ENCODE data around the gene PITX3. TPM values are rescaled to one million over a fixed set of nuclear protein-coding genes. Genes with fewer than 3 reads are reported as not detected.

Gene PITX3
- total and polyA plus RNA-seq, 9 of the 15 experiments (the other 6 are each of a cell fraction or from before 2014, with no cell fraction given): 0.30 to 0.98 (median 0.95) TPM; not detected in 6

- no peak for DNase-seq (ENCODE audit: extremely low read depth in 1 of 4, low spot score in 3 of 4)
- no peak overlapping the region for H3K4me2 ChIP-seq (ENCODE audit: insufficient read depth, low read length)
- intact Hi-C loops (cut with micrococcal nuclease): no loop called here
- H3K4me3 ChIP-seq: no peak overlapping the region
- peaks cover 42% of the 10 kb centered on the region for H3K79me2 ChIP-seq (ENCODE audit: control insufficient read depth, insufficient read depth, low read length)
- no peak for ATAC-seq
- BruUV-seq (replicated peaks): no TSS peak
- no peak overlapping the region for H2AFZ ChIP-seq (ENCODE audit: low read depth, low read length)
- in situ Hi-C loops (cut with MboI): no loop called here
- H3K9me1 ChIP-seq (ENCODE audit: control insufficient read depth, insufficient read depth, low read length): no peaks in the 10 kb centered on the region
- H3K36me3 ChIP-seq (ENCODE audit: control insufficient read depth, insufficient read depth, low read length): peaks cover 15% of the 10 kb centered on the region
- H3K4me1 ChIP-seq (replicated peaks in 1 of 2; ENCODE audit: control insufficient read depth in 2 of 2, insufficient read depth in 2 of 2, low read length in 2 of 2): peaks cover 0 to 5% of the 10 kb centered on the region in 2 experiments; a peak in 3 of 5 replicates
- WGBS (ENCODE audit: insufficient coverage, low coverage, missing lambda C conversion rate): 88% methylated on average over 3 of the region's 3 CpGs
- no peaks in the 10 kb centered on the region for H3K9me3 ChIP-seq (replicated peaks; ENCODE audit: control insufficient read depth, insufficient read depth, low read depth, low read length)
- no peak overlapping the region for H3K27ac ChIP-seq (ENCODE audit: extremely low read depth, low read depth, low read length)
- no peak for FAIRE-seq
- CTCF ChIA-PET (ENCODE audit: low intra/inter-chr PET ratio): no interaction called here
- no peaks in the 10 kb centered on the region for H3K27me3 ChIP-seq (ENCODE audit: control insufficient read depth in 2 of 2, insufficient read depth in 2 of 2, low read length in 2 of 2)
- POLR2A ChIA-PET: interaction anchor here (1.1 kb wide), 1 partner anchor 63 kb away, joined by 3 read pairs; no protein-coding TSS in a partner anchor
- no peak overlapping the region for H3K9ac ChIP-seq (ENCODE audit: insufficient read depth in 1 of 2, low read depth in 2 of 2, low read length in 2 of 2)
- TF ChIP-seq TEAD1 (CRISPR knock-in tag; IDR thresholded peaks at IDR 0.05) (no peak), ZNF121 (CRISPR knock-in tag; conservative IDR thresholded peaks at IDR 0.05) (0 out of 2 replicates have a peak, but pooled peaks have one; percentile 21)
- no peaks in the 10 kb centered on the region; the same call in 1 of the 2 replicates for H4K20me1 ChIP-seq (replicated peaks; ENCODE audit: control insufficient read depth, insufficient read depth, low read length)
These were observed 48.5 kb upstream of the PITX3 start for GRCh38 chr10:102289840-102290239.

GRCh38 chr10:102289356-102289755 lies 48.0 kb upstream of the PITX3 start:
- no peak for DNase-seq (ENCODE audit: extremely low read depth in 1 of 4, low spot score in 3 of 4)
- H3K4me2 ChIP-seq (ENCODE audit: insufficient read depth, low read length): no peak overlapping the region
- no peak overlapping the region for H2AFZ ChIP-seq (ENCODE audit: low read depth, low read length)
- H3K4me1 ChIP-seq (replicated peaks in 1 of 2; ENCODE audit: control insufficient read depth in 2 of 2, insufficient read depth in 2 of 2, low read length in 2 of 2): peaks cover 0 to 9% of the 10 kb centered on the region in 2 experiments; a peak in 3 of 5 replicates
- H3K9me3 ChIP-seq (replicated peaks; ENCODE audit: control insufficient read depth, insufficient read depth, low read depth, low read length): no peaks in the 10 kb centered on the region
- in situ Hi-C loops (cut with MboI) (no loop called here), intact Hi-C loops (cut with micrococcal nuclease) (no loop called here)
- no TSS peak for BruUV-seq (replicated peaks)
- no peak for ATAC-seq
- ChIA-PET CTCF (ENCODE audit: low intra/inter-chr PET ratio) (no interaction called here), POLR2A (interaction anchor here (1.1 kb wide), 1 partner anchor 62 kb away, joined by 3 read pairs; no protein-coding TSS in a partner anchor)
- H3K27ac ChIP-seq (ENCODE audit: extremely low read depth, low read depth, low read length): no peak overlapping the region
- peaks cover 45% of the 10 kb centered on the region for H3K79me2 ChIP-seq (ENCODE audit: control insufficient read depth, insufficient read depth, low read length)
- no peak overlapping the region for H3K9ac ChIP-seq (ENCODE audit: insufficient read depth in 1 of 2, low read depth in 2 of 2, low read length in 2 of 2)
- H3K36me3 ChIP-seq (ENCODE audit: control insufficient read depth, insufficient read depth, low read length): peaks cover 19% of the 10 kb centered on the region
- H3K27me3 ChIP-seq (ENCODE audit: control insufficient read depth in 2 of 2, insufficient read depth in 2 of 2, low read length in 2 of 2): no peaks in the 10 kb centered on the region
- FAIRE-seq: no peak
- H3K4me3 ChIP-seq: no peak overlapping the region
- 96% methylated on average over 2 of the region's 2 CpGs for WGBS (ENCODE audit: insufficient coverage, low coverage, missing lambda C conversion rate)
- H3K9me1 ChIP-seq (ENCODE audit: control insufficient read depth, insufficient read depth, low read length): no peaks in the 10 kb centered on the region
- H4K20me1 ChIP-seq (replicated peaks; ENCODE audit: control insufficient read depth, insufficient read depth, low read length): no peaks in the 10 kb centered on the region; the same call in 1 of the 2 replicates
- no peak for TF ChIP-seq TBP (optimal IDR thresholded peaks at IDR 0.05; ENCODE audit: low read depth, low read length)
- TF ChIP-seq SREBF2 (CRISPR knock-in tag; IDR thresholded peaks at IDR 0.05): no peak
- TF ChIP-seq TOE1 (IDR thresholded peaks at IDR 0.05; ENCODE audit: borderline replicate concordance): no peak
- no peak for TF ChIP-seq TOE1 (CRISPR knock-in tag; IDR thresholded peaks at IDR 0.05; ENCODE audit: borderline replicate concordance, low read depth)
- TF ChIP-seq POLR3A (IDR thresholded peaks at IDR 0.05; ENCODE audit: borderline replicate concordance, extremely low read depth, insufficient read depth, insufficient read length): no peak
- no peak for TF ChIP-seq ZNF174 (CRISPR knock-in tag; IDR thresholded peaks at IDR 0.05)
- no peak for TF ChIP-seq ZNF766 (CRISPR knock-in tag; conservative IDR thresholded peaks at IDR 0.05)
- TF ChIP-seq, protein P1, sequence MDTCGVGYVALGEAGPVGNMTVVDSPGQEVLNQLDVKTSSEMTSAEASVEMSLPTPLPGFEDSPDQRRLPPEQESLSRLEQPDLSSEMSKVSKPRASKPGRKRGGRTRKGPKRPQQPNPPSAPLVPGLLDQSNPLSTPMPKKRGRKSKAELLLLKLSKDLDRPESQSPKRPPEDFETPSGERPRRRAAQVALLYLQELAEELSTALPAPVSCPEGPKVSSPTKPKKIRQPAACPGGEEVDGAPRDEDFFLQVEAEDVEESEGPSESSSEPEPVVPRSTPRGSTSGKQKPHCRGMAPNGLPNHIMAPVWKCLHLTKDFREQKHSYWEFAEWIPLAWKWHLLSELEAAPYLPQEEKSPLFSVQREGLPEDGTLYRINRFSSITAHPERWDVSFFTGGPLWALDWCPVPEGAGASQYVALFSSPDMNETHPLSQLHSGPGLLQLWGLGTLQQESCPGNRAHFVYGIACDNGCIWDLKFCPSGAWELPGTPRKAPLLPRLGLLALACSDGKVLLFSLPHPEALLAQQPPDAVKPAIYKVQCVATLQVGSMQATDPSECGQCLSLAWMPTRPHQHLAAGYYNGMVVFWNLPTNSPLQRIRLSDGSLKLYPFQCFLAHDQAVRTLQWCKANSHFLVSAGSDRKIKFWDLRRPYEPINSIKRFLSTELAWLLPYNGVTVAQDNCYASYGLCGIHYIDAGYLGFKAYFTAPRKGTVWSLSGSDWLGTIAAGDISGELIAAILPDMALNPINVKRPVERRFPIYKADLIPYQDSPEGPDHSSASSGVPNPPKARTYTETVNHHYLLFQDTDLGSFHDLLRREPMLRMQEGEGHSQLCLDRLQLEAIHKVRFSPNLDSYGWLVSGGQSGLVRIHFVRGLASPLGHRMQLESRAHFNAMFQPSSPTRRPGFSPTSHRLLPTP (IDR thresholded peaks at IDR 0.05; ENCODE audit: borderline replicate concordance, extremely low read depth, insufficient read length): no peak
